ENCODE results near the gene RAB4B. TPM values are rescaled to one million over a fixed set of nuclear protein-coding genes. Genes with fewer than 3 reads are reported as not detected.
A peak's percentile ranks its signal among the peaks of the same experiment; 100 is the strongest.
"Not testable (repeated sequence)": the region's sequence is repeated elsewhere in the genome, so short reads cannot be mapped to it uniquely, and the experiment has no call there.

RAB4B gene
- total RNA-seq, 2 experiments from 2014 or later, result 37.1 to 51.3 TPM

- H4K20me1 ChIP-seq (ENCODE audit: insufficient read depth, low read length); H3K4me1 ChIP-seq (ENCODE audit: insufficient read depth, low read length, poor library complexity, severe bottlenecking); H3K36me3 ChIP-seq (ENCODE audit: insufficient read depth, low read length); H2AFZ ChIP-seq (ENCODE audit: low read length); CTCF ChIA-PET (ENCODE audit: unreplicated experiment); intact Hi-C loops (cut with micrococcal nuclease; ENCODE audit: unreplicated experiment); H3K9me3 ChIP-seq (ENCODE audit: low read length); BruUV-seq (replicated peaks); DNase-seq (ENCODE audit: low spot score); H3K4me2 ChIP-seq (ENCODE audit: low read length); H3K4me3 ChIP-seq (ENCODE audit: low read depth, low read length, poor library complexity, severe bottlenecking); H3K79me2 ChIP-seq (ENCODE audit: insufficient read depth, low read depth, low read length); H3K9me2 ChIP-seq (ENCODE audit: insufficient read depth, low read length); H3K27ac ChIP-seq (ENCODE audit: low read depth, low read length, poor library complexity, severe bottlenecking): not testable (repeated sequence)
- POLR2A ChIA-PET, result interaction anchor here (0.7 kb wide), 1 partner anchor 290 kb away, joined by 6 read pairs; no protein-coding TSS in a partner anchor
These were observed 55.9 kb downstream of the RAB4B start for GRCh38 chr19:40833728-40834533.

- Histone ChIP-seq H3K9me2 (ENCODE audit: insufficient read depth, low read length) (no peaks in the 10 kb centered on the region), H3K9me3 (ENCODE audit: low read length) (no peaks in the 10 kb centered on the region), H3K4me1 (ENCODE audit: insufficient read depth, low read length, poor library complexity, severe bottlenecking) (no peaks in the 10 kb centered on the region), H3K4me2 (ENCODE audit: low read length) (no peak overlapping the region), H2AFZ (ENCODE audit: low read length) (no peak overlapping the region), H3K36me3 (ENCODE audit: insufficient read depth, low read length) (no peaks in the 10 kb centered on the region), H4K20me1 (ENCODE audit: insufficient read depth, low read length) (no peaks in the 10 kb centered on the region), H3K4me3 (ENCODE audit: low read depth, low read length, poor library complexity, severe bottlenecking) (no peak overlapping the region), H3K27ac (ENCODE audit: low read depth, low read length, poor library complexity, severe bottlenecking) (no peak overlapping the region), H3K79me2 (ENCODE audit: insufficient read depth, low read depth, low read length) (no peaks in the 10 kb centered on the region)
- BruUV-seq (replicated peaks), result no TSS peak
- ChIA-PET POLR2A (interaction anchor here (1.2 kb wide), 1 partner anchor 179 kb away, joined by 4 read pairs; no protein-coding TSS in a partner anchor), CTCF (ENCODE audit: unreplicated experiment) (no interaction called here)
- TF ChIP-seq CTCF (conservative IDR thresholded peaks at IDR 0.05; ENCODE audit: low read length), result no peak
- TF ChIP-seq EZH2phosphoT487 (IDR thresholded peaks at IDR 0.05; ENCODE audit: borderline replicate concordance, low read depth, low read length), result no peak
- DNase-seq (ENCODE audit: low spot score), result no peak
- intact Hi-C loops (cut with micrococcal nuclease; ENCODE audit: unreplicated experiment), result no loop called here
These were observed 58.8 kb downstream of the RAB4B start for GRCh38 chr19:40836754-40837429.

- H2AFZ ChIP-seq (ENCODE audit: low read length); H4K20me1 ChIP-seq (ENCODE audit: insufficient read depth, low read length); H3K4me3 ChIP-seq (ENCODE audit: low read depth, low read length, poor library complexity, severe bottlenecking); H3K4me2 ChIP-seq (ENCODE audit: low read length); CTCF ChIA-PET (ENCODE audit: unreplicated experiment); H3K27ac ChIP-seq (ENCODE audit: low read depth, low read length, poor library complexity, severe bottlenecking); H3K36me3 ChIP-seq (ENCODE audit: insufficient read depth, low read length); H3K4me1 ChIP-seq (ENCODE audit: insufficient read depth, low read length, poor library complexity, severe bottlenecking); BruUV-seq (replicated peaks); intact Hi-C loops (cut with micrococcal nuclease; ENCODE audit: unreplicated experiment); H3K9me3 ChIP-seq (ENCODE audit: low read length); H3K79me2 ChIP-seq (ENCODE audit: insufficient read depth, low read depth, low read length); POLR2A ChIA-PET; H3K9me2 ChIP-seq (ENCODE audit: insufficient read depth, low read length); DNase-seq (ENCODE audit: low spot score): not testable (repeated sequence)
These were observed 60.4 kb downstream of the RAB4B start for GRCh38 chr19:40838477-40838876.

GRCh38 chr19:40842012-40842411 lies 64.0 kb downstream of the RAB4B start:
- H2AFZ ChIP-seq (ENCODE audit: low read length); BruUV-seq (replicated peaks); H3K4me3 ChIP-seq (ENCODE audit: low read depth, low read length, poor library complexity, severe bottlenecking); H3K4me2 ChIP-seq (ENCODE audit: low read length); H3K79me2 ChIP-seq (ENCODE audit: insufficient read depth, low read depth, low read length); H3K36me3 ChIP-seq (ENCODE audit: insufficient read depth, low read length); H3K9me3 ChIP-seq (ENCODE audit: low read length); CTCF ChIA-PET (ENCODE audit: unreplicated experiment); H4K20me1 ChIP-seq (ENCODE audit: insufficient read depth, low read length); DNase-seq (ENCODE audit: low spot score); H3K4me1 ChIP-seq (ENCODE audit: insufficient read depth, low read length, poor library complexity, severe bottlenecking); intact Hi-C loops (cut with micrococcal nuclease; ENCODE audit: unreplicated experiment); H3K9me2 ChIP-seq (ENCODE audit: insufficient read depth, low read length); H3K27ac ChIP-seq (ENCODE audit: low read depth, low read length, poor library complexity, severe bottlenecking); POLR2A ChIA-PET: not testable (repeated sequence)

GRCh38 chr19:40842997-40843652 lies 65.1 kb downstream of the RAB4B start:
- H3K36me3 ChIP-seq (ENCODE audit: insufficient read depth, low read length); H3K27ac ChIP-seq (ENCODE audit: low read depth, low read length, poor library complexity, severe bottlenecking); H4K20me1 ChIP-seq (ENCODE audit: insufficient read depth, low read length); H3K9me3 ChIP-seq (ENCODE audit: low read length); POLR2A ChIA-PET; H2AFZ ChIP-seq (ENCODE audit: low read length); CTCF ChIA-PET (ENCODE audit: unreplicated experiment); H3K79me2 ChIP-seq (ENCODE audit: insufficient read depth, low read depth, low read length); DNase-seq (ENCODE audit: low spot score); intact Hi-C loops (cut with micrococcal nuclease; ENCODE audit: unreplicated experiment); H3K4me3 ChIP-seq (ENCODE audit: low read depth, low read length, poor library complexity, severe bottlenecking); H3K9me2 ChIP-seq (ENCODE audit: insufficient read depth, low read length); BruUV-seq (replicated peaks); H3K4me1 ChIP-seq (ENCODE audit: insufficient read depth, low read length, poor library complexity, severe bottlenecking): not testable (repeated sequence)
- peak overlapping the region; percentile 1; the same call in 1 of the 2 replicates for H3K4me2 ChIP-seq (ENCODE audit: low read length)

Data from OCI-LY7 (cell line).